Mesenchymal stem cell (in vitro differentiated cells and primary cell): Measurements from ENCODE around the gene MESP2.

ENCODE experiments used
- DNase-seq: peaks from one replicate; pipeline ENCODE4 v3.0.0-alpha.2; 2013
- H2AFZ ChIP-seq: one replicate; pipeline ENCODE4 v1.6.1; 2013; ENCODE audit warnings: low read depth, mild to moderate bottlenecking, control low read depth, inconsistent platforms, low read length, moderate library complexity
- H2AK5ac ChIP-seq: 2 replicates; pipeline ENCODE4 v1.6.1; 2013; ENCODE audit warnings: low read length, moderate library complexity, mild to moderate bottlenecking, inconsistent platforms; ENCODE audit not compliant: severe bottlenecking
- H2BK120ac ChIP-seq: one replicate; pipeline ENCODE4 v1.6.1; 2013; ENCODE audit warnings: low read depth, mild to moderate bottlenecking, inconsistent platforms, low read length, moderate library complexity
- H2BK12ac ChIP-seq, 2 experiments: one replicate each; pipeline ENCODE4 v1.6.1; 2013; ENCODE audit warnings: inconsistent platforms in 2 of 2, low read length in 2 of 2, mild to moderate bottlenecking in 2 of 2, moderate library complexity in 2 of 2, control low read depth in 1 of 2
- H2BK15ac ChIP-seq: one replicate; pipeline ENCODE4 v1.6.1; 2013; ENCODE audit warnings: mild to moderate bottlenecking, low read depth, inconsistent platforms; ENCODE audit not compliant: poor library complexity, severe bottlenecking
- H2BK5ac ChIP-seq: 2 replicates; pipeline ENCODE4 v1.6.1; 2013; ENCODE audit warnings: low read depth, mild to moderate bottlenecking, low read length, control low read depth, inconsistent platforms; ENCODE audit not compliant: poor library complexity, severe bottlenecking
- H3K14ac ChIP-seq, 2 experiments: one replicate each; pipeline ENCODE4 v1.6.1; 2013; ENCODE audit warnings: inconsistent platforms in 2 of 2, low read length in 2 of 2, control low read depth in 1 of 2, mild to moderate bottlenecking in 1 of 2, moderate library complexity in 1 of 2
- H3K18ac ChIP-seq, 2 experiments: one replicate each; pipeline ENCODE4 v1.6.1; 2013; ENCODE audit warnings: inconsistent platforms in 2 of 2, low read length in 2 of 2, control low read depth in 1 of 2, low read depth in 1 of 2, mild to moderate bottlenecking in 1 of 2
- H3K23ac ChIP-seq, 2 experiments: one replicate each; pipeline ENCODE4 v1.6.1; 2013; ENCODE audit warnings: inconsistent platforms in 2 of 2, low read length in 2 of 2, mild to moderate bottlenecking in 2 of 2, moderate library complexity in 2 of 2, control low read depth in 1 of 2
- H3K27ac ChIP-seq: 2 replicates; pipeline ENCODE4 v1.5.1; 2013; ENCODE audit warnings: mild to moderate bottlenecking, moderate library complexity, low read length, control low read depth, inconsistent platforms; ENCODE audit not compliant: poor library complexity, severe bottlenecking
- H3K27me3 ChIP-seq, 2 experiments: 2 replicates each; pipeline versions ENCODE4 v1.6.1 to v1.7.0; 2013; ENCODE audit warnings: low read length in 2 of 2, mild to moderate bottlenecking in 2 of 2, moderate library complexity in 2 of 2, control low read depth in 1 of 2, inconsistent platforms in 1 of 2; ENCODE audit not compliant: control insufficient read depth in 1 of 2, insufficient read depth in 1 of 2
- H3K36me3 ChIP-seq, 2 experiments: 2 replicates each; pipeline versions ENCODE4 v1.6.1 to v1.7.0; 2013; ENCODE audit warnings: low read length in 2 of 2, control low read depth in 1 of 2, inconsistent platforms in 1 of 2, low read depth in 1 of 2, mild to moderate bottlenecking in 1 of 2; ENCODE audit not compliant: insufficient read depth in 2 of 2, control insufficient read depth in 1 of 2
- H3K4ac ChIP-seq, 2 experiments: one replicate each; pipeline ENCODE4 v1.6.1; 2013; ENCODE audit warnings: inconsistent platforms in 2 of 2, low read length in 2 of 2, mild to moderate bottlenecking in 2 of 2, moderate library complexity in 2 of 2, control low read depth in 1 of 2, low read depth in 1 of 2
- H3K4me1 ChIP-seq: 2 replicates; pipeline ENCODE4 v1.6.1; 2013; ENCODE audit warnings: low read depth, low read length, control low read depth; ENCODE audit not compliant: control insufficient read depth, insufficient read depth
- H3K4me2 ChIP-seq: 2 replicates; pipeline ENCODE4 v1.6.1; 2013; ENCODE audit warnings: low read length, mild to moderate bottlenecking, inconsistent platforms; ENCODE audit not compliant: poor library complexity, severe bottlenecking
- H3K4me3 ChIP-seq, 2 experiments: 2 replicates each; pipeline versions ENCODE4 v1.5.1 to v1.7.0; 2013; ENCODE audit warnings: low read length in 2 of 2, mild to moderate bottlenecking in 2 of 2, control low read depth in 1 of 2, low read depth in 1 of 2; ENCODE audit not compliant: insufficient read depth in 1 of 2
- H3K79me1 ChIP-seq: replicated peaks from 2 replicates; pipeline ENCODE4 v1.6.1; 2013; ENCODE audit warnings: mild to moderate bottlenecking, control low read depth, low read length, inconsistent platforms; ENCODE audit not compliant: poor library complexity, severe bottlenecking
- H3K9ac ChIP-seq: 2 replicates; pipeline ENCODE4 v1.7.0; 2013; ENCODE audit warnings: mild to moderate bottlenecking, low read length, moderate library complexity
- H3K9me3 ChIP-seq: 2 replicates; pipeline ENCODE4 v1.7.0; 2013; ENCODE audit warnings: mild to moderate bottlenecking, low read length; ENCODE audit not compliant: control insufficient read depth
- H4K8ac ChIP-seq: one replicate; pipeline ENCODE4 v1.6.1; 2013; ENCODE audit warnings: inconsistent platforms, mild to moderate bottlenecking, low read length, moderate library complexity
- H4K91ac ChIP-seq: one replicate; pipeline ENCODE4 v1.6.1; 2013; ENCODE audit warnings: mild to moderate bottlenecking, low read length, inconsistent platforms
- WGBS: methylation state at CpG from one replicate; pipeline ENCODE4 v1.1.7; 2013; ENCODE audit warnings: mixed read lengths; 5-methylcytosine and 5-hydroxymethylcytosine counted together

Gene MESP2

DNA sequence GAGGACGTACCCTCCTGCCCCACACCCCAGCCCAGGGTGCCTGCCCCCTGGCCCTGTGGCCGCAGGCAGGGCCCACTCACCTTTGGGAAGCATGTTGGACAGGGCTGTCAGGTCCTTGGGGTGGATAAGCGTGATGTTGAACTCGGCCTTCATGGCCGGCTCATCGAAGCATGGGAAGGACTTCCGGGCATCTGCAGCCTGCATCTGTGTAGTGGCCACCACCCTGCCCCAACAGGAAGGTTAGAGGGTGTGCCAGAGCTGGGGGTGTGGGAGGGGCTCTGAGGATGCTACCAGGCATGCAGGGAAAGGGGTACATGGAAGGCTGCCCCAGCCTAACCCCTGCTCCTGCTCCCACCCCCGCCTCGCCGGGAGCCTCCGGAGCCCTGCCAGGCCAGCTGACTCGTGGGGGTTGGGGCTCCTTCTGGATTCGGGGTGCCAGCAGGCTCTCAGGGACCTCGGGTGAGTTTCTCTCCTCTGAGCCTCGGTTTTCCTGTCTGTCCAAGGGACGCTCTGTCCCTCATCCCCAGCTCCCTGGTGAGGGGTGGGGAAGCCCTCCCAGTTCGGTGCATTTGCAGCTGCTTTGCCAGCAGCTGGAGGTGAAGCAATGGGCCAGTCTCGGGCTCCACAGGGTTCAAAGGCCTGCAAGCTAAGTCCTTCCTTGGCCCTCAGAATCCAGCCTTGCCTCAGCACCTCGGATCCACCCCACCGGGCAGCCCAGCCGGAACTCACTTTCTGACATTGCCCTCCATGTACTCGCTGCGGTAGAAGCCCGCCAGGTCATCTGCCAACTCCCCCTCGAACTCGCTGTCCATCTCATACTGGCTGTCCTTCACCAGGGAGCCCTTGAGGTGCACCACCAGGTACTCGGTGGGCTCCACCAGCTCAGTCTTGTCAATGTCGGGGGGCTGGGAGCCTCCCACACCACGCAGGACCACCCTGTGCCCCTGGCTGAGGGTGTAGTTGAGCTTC lies 29.4 kb downstream of the MESP2 start:
- Histone ChIP-seq H3K27ac (no peak overlapping the region), H3K4ac (no peak overlapping the region), H3K23ac (no peak overlapping the region), H2BK120ac (no peak overlapping the region), H2BK15ac (no peak overlapping the region), H4K91ac (no peak overlapping the region), H3K4me3 (no peak overlapping the region), H2AFZ (no peak overlapping the region), H2AK5ac (no peak overlapping the region), H3K14ac (no peak overlapping the region), H3K9ac (peak overlapping the region; percentile 7), H2BK12ac (no peak overlapping the region), H3K18ac (no peak overlapping the region), H3K9me3 (no peaks in the 10 kb centered on the region), H3K36me3 (peaks cover 32 to 95% of the 10 kb centered on the region in 2 experiments), H3K79me1 (peaks cover 2% of the 10 kb centered on the region), H3K4me2 (no peak overlapping the region), H4K8ac (no peak overlapping the region), H2BK5ac (no peak overlapping the region), H3K27me3 (no peaks in the 10 kb centered on the region), H3K4me1 (peaks cover 28% of the 10 kb centered on the region)
- DNase-seq, result no peak
- WGBS, result 94% methylated on average over 28 of the region's 29 CpGs

DNA sequence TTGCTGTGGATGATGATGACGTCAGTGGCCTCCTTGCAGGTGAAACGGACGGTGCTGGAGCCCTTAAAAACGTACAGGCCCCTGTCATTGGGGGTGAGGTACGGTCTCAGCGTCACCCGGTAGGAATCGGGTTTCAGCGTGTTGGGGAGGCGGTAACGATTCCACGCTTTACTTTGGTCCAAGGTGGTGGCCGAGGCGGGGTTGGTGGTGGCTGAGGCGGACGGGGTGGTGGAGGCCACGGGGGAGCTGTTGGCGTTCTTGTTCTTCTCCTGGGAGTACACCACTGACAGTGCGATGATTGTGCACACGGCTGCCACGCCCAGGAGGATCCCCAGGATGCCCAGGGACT lies 30.1 kb downstream of the MESP2 start:
- no peak for DNase-seq
- Histone ChIP-seq H2BK5ac (no peak overlapping the region), H3K4me1 (peaks cover 28% of the 10 kb centered on the region), H2BK120ac (no peak overlapping the region), H4K8ac (no peak overlapping the region), H3K79me1 (peaks cover 2% of the 10 kb centered on the region), H4K91ac (no peak overlapping the region), H3K4ac (no peak overlapping the region), H2AK5ac (no peak overlapping the region), H3K4me2 (no peak overlapping the region), H3K9ac (no peak overlapping the region), H2BK12ac (no peak overlapping the region), H2BK15ac (no peak overlapping the region), H3K27ac (no peak overlapping the region), H2AFZ (no peak overlapping the region), H3K27me3 (no peaks in the 10 kb centered on the region), H3K23ac (no peak overlapping the region), H3K9me3 (no peaks in the 10 kb centered on the region), H3K4me3 (no peak overlapping the region), H3K18ac (no peak overlapping the region), H3K14ac (no peak overlapping the region), H3K36me3 (peaks cover 32 to 95% of the 10 kb centered on the region in 2 experiments)
- 93% methylated on average over 19 of the region's 21 CpGs for WGBS

DNA sequence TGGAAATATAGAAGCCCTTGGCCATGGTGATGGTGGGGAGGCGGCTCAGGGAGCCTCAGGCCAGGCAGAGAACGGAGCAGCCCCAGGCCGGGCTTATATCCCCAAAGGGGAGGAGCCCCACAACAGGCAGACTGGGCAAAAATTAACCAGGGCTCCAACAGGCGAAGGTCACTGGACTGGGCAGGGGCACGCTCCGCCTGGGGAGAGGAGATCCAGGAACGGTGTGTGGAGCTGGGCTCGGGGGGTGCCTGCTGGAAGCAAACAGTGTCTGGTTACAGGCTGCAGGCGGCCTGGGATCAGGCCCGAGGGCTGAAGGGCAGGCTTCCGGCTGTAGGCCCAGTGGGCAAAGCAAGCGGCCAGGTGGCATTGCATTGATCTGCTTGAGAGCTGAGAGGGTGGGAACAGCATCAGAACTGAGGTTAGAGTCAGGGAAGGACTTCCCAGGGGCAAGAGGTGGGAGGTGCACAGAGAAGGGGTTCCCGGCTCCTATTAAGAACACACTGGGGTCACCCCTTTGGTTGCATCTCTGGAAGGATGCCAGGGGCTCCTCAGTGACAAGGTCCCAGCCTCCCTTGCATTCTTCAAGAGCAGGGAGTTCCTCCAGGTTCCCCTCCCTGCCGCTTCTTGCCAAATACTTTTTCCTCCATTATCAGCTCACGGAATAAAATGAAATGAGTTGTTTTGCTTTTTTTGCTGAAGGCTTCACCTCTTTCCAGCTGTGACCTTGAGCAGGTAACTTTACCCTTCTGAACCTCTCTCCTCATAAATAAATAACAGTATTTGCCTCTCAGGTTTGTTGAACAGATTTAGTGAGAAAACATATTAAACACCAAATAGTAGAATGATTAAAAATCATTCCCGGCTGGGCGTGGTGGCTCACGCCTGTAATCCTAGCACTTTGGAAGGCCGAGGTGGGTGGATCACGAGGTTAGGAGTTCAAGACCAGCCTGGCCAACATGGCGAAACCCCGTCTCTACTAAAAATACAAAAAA lies 30.7 kb downstream of the MESP2 start:
- Histone ChIP-seq H3K18ac (no peak overlapping the region), H3K23ac (no peak overlapping the region), H3K4me2 (peak overlapping the region; percentile 17), H2AFZ (no peak overlapping the region), H2BK15ac (no peak overlapping the region), H2AK5ac (no peak overlapping the region), H3K4ac (no peak overlapping the region), H3K4me1 (peaks cover 28% of the 10 kb centered on the region), H3K14ac (no peak overlapping the region), H3K4me3 (no peak overlapping the region), H3K9ac (peak overlapping the region; percentile 22), H3K27ac (no peak overlapping the region), H4K8ac (no peak overlapping the region), H3K36me3 (peaks cover 27 to 89% of the 10 kb centered on the region in 2 experiments), H2BK5ac (no peak overlapping the region), H3K9me3 (no peaks in the 10 kb centered on the region), H2BK12ac (no peak overlapping the region), H4K91ac (no peak overlapping the region), H2BK120ac (no peak overlapping the region), H3K79me1 (peaks cover 2% of the 10 kb centered on the region), H3K27me3 (no peaks in the 10 kb centered on the region)
- WGBS, result 92% methylated on average over 20 of the region's 22 CpGs
- DNase-seq, result no peak

DNA sequence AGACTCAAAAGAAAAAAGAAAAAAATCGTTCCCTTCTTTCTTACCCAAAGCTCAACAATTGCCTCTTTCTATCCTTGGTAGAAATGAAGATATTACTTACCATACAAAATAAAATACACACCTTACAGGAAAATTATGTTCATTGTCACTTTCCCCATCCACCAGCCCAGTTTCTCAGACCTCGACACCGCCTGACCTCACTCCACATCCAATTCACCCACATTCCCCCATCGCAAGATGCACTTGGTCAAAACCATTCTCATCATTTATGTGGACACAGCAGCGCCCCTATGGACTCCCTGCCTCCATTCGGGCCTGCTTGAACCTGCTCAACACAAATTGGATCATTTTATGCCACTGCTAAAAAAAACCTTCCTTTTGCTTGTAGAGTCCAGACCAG lies 31.6 kb downstream of the MESP2 start:
- Histone ChIP-seq H2BK120ac (no peak overlapping the region), H4K91ac (no peak overlapping the region), H3K18ac (no peak overlapping the region), H3K4ac (no peak overlapping the region), H2BK5ac (no peak overlapping the region), H2AFZ (no peak overlapping the region), H3K27me3 (no peaks in the 10 kb centered on the region), H3K79me1 (peaks cover 2% of the 10 kb centered on the region), H3K36me3 (peaks cover 20 to 85% of the 10 kb centered on the region in 2 experiments), H3K4me3 (no peak overlapping the region), H3K9me3 (no peaks in the 10 kb centered on the region), H3K4me1 (peaks cover 31% of the 10 kb centered on the region), H3K14ac (no peak overlapping the region), H3K4me2 (no peak overlapping the region), H2AK5ac (no peak overlapping the region), H3K23ac (no peak overlapping the region), H3K9ac (peak overlapping the region; percentile 59), H2BK12ac (no peak overlapping the region), H2BK15ac (no peak overlapping the region), H4K8ac (no peak overlapping the region), H3K27ac (no peak overlapping the region)
- WGBS, result 94% methylated on average over 6 of the region's 6 CpGs
- no peak for DNase-seq
